ENCODE results near the gene TRIM29.

GRCh38 chr11:120130176-120130980 is 7.5 kb downstream of the TRIM29 start:
- no peak for TF ChIP-seq CTCF (IDR thresholded peaks at IDR 0.05; ENCODE audit: insufficient read depth, low read depth, low read length)
- no peak for TF ChIP-seq EZH2 (IDR thresholded peaks at IDR 0.05; ENCODE audit: insufficient read depth, low read length)
